NCI-H2081 (cell line): ENCODE data around the gene CCDC24.

ENCODE experiments used
- DNase-seq, 2 experiments: peaks; one replicate each; lab custom pipeline; 2025; lab: John Stamatoyannopoulos, UW

Gene CCDC24

DNA sequence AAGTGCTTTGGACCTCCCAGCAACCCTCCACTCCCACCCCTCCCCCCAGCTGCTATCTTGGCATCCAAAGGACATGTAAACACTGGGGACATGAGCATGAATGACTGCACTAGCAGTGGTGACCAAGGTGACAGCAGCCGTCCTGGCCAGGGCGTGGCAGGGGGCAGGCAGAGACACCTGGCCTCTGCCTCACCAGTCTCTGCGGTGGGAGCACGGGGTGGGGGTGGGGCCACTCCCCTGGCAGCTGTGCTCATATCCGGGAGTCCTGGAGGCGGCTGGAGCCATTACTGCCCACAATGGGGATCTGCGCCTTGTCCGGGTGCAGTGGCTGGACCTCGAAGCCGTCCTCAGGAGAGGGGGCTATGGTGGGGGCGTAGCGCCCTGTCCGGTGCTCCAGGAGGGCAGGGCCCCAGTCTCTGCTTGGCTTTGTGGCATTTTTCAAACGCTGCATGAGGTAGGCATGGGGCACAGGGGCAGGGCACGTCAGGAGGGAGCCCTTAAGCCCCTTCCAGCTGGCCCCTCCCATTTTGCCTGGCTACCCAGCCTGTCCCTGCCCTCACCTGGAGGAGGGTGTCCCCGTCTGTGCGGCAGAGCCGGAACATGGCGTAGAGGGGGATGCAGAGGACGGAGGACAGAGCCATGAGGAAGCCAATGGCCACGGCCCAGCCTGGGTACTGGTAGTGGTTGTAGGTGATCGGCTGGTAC lies 6.0 kb downstream of the CCDC24 start:
- no peak for DNase-seq

DNA sequence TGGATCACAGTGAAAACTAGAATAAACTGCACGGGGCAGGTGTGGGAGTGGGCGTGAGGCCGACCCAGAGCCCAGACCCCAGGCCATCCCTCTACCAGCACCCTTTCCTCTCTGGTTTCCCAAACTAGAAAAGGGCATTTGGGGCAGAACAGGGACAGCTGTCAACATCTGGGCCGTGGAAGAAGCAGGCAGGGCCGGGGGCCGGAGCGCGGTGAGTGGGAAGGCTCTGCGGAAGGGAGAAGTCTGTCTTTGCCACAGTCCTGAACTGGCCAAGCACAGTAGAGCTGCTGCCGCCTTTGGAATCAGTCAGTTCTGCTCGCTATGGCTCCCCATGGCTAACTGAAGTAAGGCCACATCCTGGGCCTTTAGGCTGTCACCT lies 6.6 kb downstream of the CCDC24 start:
- no peak for DNase-seq

DNA sequence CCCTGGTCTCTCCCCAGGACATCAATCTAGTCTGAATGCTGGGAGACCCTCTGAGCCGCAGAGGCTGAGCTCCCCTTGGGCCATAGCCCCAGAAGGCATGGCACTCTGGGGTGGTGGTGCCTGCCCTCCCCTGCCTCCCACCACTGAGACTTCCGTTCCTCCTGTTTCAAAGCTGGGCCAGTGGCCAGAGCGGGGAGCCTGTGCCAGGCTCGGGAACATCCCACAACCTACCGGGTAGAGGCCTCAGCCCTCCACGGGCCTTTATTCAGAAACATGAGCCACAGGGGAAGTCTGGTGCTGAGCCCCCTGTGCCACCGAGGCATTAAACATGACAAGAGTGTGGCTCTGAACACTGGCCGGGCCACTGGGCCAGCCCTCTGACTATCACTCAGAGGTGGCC lies 8.1 kb downstream of the CCDC24 start:
- DNase-seq, result no peak

DNA sequence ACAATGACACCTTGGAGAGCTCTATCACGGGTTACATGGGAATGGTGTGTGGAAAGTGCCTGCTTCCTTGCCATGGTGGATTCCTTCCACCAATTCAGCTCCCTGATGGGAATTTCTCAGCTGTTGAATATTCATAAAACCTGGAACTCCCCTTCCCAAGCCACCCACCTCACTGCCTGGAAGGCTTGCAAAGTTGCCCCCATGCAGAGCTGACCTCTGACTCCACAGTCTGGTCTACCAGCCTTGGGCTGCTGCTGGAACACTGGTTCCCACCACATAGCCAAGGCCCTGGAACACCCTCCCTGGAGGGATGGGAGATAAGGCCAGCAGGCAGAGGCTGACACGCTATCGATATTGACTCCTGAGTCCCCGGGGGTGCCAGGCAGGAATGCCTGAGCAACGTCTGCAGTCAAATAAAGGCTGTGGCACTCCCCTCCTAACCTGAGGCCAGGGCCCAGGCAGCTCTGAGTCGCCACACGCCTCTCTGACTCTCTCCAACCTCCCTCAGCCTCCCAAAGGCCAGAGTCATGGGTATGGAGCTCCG lies 8.8 kb downstream of the CCDC24 start:
- no peak for DNase-seq

DNA sequence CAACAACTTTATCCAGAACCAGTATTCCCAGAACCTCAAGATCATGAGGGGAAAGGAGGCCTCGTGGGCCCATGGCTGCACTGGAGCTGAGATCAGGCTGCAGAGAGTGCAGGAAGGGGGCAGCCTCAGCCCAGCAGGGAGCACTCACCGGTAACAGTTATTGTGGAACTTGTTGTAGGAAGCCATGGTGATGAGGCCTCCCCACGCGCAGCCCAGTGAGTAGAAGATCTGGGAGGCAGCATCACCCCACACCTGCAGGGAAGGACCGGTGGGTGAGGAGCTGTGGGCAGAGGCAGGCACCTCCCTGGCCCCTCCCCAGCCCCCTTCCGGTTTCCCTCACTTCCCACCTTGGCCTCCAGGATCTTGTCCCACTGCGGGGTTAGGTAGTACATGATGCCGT lies 10.8 kb downstream of the CCDC24 start:
- no peak for DNase-seq

DNA sequence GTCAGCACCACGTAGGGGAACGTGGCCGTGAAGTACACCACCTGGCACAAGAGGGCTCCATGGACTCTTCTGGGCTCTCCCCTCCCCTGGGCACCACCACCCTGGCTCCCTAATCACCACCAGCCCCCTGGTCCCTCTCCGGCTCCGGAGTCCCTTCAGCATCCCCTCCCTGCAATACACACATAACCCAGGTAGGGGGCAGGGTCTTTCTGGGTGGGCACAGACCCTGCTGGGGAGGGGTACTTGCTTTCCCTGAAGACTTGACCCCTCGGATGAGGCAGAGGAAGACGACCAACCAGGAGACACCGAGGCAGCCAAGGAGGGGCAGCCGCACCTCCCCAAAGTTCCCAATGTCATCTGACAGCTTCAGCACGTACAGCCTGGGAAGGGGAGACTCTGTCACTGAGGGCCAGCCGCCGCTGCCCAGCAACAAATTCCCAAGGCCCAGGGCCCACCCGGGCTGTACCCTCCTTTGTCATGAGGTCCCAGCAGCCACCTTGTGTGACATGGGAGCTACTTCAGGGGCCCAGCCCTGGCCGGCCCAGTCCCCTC lies 11.3 kb downstream of the CCDC24 start:
- no peak for DNase-seq

DNA sequence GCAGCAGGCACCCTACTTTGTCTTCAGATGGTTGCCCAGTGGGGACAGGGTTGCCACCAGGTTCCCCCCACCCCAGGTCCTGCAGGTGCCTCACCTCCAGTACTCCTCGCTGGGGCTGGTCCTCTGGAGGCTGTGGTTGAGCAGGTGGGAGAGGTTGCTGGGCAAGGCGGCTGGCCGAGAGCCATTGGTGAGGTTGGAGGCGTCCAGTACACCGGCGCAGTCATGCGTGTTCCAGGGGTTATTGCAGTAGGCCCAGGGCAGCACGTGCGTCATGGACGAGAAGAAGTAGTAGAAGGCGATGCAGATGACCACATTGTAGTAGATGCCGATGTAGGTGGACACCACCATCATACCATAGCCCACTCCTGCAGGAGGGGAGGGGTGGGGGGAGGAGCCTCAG lies 16.9 kb downstream of the CCDC24 start:
- no peak for DNase-seq

DNA sequence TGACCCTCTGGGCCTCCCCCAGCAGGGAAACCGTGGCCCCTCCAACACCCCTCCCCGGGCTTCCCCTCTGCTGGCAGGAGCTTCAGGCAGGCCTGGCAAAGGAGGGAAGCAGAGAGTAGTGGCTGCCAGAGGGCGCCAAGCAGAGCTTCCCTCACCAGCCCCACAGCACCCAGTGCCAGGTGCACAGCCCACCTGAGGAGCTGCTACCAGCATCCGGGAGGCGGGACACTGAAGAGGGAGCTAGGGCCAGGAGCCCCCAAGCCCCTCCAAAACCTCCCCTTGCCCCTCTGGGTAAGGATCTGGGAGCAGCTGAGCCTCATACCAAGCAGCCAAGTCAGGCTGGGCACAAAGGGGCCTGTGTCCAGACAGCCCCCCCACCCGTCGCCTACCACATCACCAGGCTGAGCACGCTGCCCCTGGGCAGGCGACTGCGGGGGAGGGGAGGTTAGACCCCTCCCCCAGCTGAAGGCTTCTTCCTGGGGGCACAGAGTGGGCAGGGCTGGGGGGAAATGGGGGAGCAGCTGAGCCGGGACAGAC lies 19.6 kb downstream of the CCDC24 start:
- DNase-seq, result no peak

DNA sequence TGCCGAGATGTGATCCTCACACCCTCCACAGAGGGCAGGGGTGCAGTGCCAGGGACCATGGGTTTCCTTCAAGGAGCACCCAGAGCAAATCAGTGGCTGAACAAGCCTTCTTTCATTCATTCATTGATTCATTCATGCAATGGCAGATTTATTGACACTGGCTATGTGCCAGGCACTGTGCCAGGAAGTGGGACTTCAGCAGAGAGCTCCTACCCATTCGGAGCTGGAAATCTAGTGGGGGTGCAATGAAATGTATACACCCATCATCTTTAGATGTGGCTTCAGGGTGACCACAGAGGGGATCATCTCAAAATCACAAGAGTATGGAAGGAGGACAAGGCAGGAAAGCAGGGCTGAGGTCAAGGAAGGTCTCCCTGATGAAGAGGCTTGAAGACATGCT lies 21.0 kb downstream of the CCDC24 start:
- peak in 1 of 2 experiments; percentile 47 for DNase-seq

DNA sequence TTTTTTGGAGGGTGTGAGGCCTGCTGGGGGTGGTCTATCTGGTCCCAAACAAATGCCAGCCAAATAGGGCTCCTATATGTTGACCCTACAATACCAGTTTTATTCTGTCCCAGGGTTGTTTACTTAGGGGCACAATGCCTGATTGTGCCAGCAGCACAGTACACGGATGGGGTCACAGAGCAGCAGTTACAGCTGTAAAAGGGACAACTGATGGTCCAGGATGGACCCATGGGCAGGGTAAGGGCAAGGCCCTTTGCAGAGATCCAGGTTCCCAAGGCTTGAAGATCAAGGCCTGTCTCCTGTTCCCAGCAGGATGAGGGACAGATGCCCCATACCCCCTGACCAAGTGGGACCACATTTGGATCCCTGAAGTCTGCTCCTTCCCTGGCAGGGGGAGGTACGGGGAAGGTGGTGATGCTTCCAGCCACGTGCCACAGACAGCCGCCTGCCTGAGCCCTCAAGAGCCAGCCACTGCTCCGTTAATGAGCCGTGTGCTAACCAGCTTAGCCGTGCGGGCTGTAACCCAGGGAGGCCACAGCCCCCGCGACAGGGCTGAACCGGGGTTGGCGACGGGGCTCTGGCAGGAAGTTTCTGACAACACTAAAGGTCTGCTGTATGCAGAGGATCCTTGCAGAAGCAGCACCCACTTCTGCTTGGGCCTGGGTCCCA lies 21.7 kb downstream of the CCDC24 start:
- no peak for DNase-seq

DNA sequence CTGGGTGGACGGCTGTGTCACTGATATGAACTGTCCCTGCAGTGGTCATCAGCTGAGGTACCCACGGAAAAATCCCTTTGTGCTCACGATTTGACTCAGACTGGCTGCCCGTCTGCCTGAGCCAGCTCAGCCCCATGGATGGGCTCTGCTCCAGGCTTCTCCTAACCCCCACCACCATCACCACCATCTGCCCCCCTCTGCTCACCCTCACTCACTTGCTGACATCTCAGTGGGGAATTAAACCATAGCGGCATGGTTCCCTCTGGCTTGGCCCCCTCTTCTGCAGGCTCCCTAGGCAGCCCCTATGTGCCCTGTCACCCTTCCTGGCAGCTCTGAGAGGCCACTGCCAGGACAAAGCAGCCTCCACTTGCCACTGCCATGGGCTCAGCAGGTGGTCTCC lies 22.6 kb downstream of the CCDC24 start:
- DNase-seq, result no peak

DNA sequence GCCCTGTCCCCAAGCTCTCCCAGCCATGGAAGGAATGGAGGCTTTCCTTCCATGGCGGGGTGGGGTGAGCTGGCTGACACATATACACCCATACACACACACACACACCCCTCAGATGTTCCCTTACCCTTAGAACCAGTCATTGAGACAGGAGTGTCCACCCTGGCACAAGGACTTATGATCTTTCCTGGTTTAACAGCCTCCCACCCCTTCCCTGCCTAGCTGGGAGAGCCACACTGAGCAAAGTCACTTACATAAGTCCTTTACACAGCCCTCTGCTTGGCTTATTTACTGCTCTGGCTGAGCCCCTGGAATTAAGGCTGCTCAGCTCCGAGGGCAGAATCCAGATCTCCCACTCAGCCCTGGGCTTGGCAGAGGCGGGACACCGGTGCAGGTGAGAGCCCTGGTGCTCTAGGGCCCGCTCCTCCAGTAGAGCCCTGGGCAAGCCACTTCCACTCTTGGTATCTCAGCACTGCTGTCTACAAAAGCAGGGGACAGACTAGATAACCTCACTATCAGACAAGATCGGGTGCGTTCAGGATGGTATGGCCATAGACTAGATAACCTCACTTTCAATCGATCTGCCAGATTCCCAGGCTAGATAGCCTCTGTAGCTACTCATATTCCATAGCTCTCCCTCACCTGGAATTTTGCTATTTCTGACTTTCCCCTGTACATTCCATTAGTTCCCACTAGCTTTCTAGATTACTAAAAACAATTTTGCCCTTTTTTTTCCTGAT lies 23.1 kb downstream of the CCDC24 start:
- no peak for DNase-seq

DNA sequence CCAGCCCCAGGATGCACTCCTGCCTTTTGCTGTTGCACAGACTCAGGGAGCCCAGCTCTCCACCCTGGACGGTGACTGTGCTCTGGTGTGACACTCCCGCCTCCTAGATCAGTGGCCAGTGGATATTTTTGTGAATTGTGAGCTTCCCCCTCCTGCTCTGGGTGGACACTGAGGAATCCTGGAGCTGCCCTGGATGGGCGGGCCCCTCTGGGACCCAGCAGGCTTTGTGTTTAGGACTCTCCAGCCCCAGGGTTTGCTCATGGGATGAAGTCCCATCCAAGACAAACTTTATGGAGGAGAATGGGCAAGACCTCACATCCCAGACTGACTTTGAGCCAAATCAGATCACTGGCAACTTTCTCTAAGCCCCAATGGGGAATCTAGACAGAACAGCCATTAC lies 23.8 kb downstream of the CCDC24 start:
- no peak for DNase-seq

DNA sequence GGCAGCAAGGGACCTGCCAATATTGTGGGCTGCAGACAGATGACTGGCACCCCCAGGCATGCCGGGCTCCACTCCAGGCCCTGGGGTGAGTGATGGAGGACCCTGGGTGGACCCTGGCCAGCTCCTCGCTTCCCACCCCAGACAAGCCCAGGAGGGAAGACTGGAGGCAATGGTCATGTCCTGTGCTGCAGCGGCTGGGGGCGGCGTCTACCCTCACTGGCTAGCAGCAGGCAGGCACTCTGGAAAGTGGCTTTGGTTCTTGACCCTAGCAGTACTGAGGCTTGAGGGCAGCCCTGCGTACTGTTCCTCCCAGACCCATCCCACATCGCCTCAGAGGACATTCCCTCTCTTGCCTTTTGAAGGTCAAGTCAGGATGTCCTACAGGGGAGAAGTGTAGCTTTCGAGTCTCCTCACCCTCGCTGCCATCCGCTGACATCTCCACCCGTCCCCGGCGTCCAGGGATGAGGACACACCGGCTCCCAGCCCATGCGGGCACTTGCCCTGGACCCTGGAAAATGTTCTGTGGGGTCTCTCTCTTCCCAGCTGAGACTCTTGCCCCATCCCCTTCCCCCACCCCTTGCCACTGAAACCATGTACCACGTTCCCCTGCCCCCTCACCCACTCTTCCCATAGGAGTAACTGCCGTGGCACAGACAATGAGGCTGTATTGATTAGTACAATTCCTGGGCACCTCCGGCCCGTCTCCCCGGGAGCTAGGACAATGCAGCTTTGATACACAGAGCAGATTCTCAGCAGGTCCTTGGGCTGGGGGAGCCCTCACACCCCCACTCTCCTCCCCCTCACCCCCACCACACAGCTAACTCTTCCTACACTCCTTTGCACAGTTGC lies 24.9 kb downstream of the CCDC24 start:
- no peak for DNase-seq

DNA sequence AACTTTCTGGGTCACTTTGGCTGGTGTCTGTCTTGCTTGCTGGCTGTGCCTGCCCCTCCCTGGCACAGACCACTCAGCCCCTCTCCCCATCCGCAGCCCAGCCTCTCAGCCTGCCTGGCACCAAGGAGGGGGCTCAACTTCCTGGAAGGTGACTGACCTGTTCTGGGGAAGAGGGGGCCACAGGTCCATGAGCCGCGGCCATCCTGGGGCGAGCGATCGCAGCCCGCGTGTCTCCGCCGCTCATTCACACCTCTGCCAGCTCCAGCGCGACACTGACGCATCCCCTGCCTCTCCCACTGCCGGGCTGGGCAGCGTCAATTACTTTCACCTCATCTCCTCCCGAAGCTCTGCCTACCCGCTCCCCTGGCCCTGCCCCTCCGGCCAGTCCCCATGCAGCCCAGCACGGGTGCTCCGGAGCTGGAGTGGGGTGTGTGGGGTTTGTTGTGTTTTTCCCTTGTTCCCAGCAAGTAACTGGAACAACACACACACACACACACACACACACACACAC lies 25.5 kb downstream of the CCDC24 start:
- no peak for DNase-seq

DNA sequence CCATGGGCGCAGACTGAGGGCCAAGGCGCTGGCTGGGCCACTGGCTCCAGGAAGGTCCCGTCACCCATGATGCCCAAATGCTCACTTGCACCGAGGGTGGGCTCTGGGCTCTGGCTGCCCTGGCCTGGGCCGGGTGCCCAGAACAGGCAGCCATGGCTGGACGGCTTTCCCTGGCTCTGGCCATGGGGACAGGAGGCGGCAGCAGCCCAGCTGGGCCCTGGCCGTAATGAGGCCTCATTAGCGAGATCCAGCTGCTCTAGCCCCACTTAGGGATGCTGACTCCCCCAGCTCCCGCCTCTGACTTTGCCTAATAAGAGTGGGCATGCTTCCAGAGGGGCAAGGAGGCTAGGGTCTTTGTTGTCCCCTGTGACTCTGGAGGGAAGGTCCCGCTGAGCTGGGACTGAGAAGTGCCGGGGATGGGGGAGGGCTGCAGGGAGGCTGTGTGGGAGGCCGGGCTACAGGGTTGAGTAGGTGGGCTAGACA lies 28.1 kb downstream of the CCDC24 start:
- DNase-seq, result no peak

DNA sequence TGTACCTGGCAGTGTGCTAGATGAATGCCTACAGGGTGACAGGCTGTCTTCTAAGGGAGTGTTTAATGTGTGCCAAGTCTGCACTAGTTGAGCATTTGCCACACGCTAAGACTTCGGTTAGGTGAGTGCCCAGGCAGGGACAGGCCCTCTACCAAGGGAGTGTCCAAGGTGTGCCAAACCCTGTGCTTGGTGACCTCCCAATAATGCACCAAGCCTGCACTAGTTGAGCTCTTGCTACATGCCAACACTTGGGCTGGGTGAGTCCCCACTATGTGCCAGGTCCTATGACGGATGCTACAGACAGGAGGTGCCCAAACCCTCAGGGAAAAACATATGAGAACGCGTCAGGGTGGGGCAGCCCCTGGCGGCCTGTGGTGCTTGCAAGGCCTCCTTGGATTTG lies 29.1 kb downstream of the CCDC24 start:
- no peak for DNase-seq

DNA sequence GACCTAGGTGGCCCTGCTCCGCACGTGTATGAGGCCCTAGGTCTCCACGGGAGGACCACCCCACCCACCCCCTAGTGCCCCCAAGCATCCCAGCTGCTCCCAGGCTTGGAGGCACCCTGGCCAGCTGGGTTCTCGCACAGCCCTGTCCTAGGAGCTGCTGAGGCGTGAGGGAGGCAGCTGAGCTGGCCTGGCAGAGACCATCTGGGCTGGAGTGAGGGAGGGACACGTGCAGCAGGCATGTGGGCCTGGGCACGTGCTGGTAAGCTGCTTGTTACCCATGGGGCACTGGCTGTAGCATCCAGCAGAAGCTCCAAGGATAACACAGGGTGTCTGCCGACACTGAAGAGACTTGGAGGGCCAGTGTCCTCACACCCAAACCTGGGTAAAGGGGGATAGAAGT lies 29.8 kb downstream of the CCDC24 start:
- no peak for DNase-seq

DNA sequence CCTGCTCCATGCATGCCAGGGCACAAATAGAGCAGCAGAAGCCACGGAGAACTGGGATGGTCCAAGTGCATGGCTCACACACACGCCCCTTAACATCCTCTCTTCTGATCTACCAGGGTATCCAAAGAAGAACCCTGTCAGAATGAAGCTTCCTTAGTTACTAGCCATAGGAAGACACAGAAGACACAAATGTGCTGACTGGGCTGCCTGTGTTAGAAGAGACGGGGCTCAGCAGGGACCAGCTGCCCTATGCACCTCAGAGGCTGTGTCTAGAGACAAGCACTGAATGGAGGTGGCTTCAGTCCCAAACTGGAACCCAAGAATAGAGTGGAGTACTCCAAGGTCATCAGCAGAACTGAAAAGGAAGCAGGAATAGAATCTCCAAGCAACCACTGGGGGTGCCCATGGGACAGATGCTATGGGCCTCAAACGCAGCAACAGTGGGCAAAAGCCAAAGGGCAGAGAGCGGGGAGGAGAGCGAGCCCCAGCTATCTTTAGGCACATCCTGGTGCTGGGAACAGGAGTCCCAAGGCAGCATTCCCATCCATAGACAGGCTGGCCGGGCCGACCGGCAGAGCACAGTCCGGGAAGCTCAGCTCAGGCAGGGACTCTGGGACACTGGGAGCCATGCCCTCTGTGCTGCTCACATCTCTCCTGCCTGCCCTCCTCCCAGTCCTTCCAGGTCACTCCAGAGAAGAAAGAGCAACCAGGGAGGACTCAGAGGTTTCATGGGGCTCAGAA lies 30.4 kb downstream of the CCDC24 start:
- DNase-seq, result no peak
